ENCODE measurements around the gene HSPA9.

The HSPA9 gene

GRCh38 chr5:138594305-138595058 lies 19.3 kb upstream of the HSPA9 start:
- DNase-seq, result peak; percentile 27

DNA sequence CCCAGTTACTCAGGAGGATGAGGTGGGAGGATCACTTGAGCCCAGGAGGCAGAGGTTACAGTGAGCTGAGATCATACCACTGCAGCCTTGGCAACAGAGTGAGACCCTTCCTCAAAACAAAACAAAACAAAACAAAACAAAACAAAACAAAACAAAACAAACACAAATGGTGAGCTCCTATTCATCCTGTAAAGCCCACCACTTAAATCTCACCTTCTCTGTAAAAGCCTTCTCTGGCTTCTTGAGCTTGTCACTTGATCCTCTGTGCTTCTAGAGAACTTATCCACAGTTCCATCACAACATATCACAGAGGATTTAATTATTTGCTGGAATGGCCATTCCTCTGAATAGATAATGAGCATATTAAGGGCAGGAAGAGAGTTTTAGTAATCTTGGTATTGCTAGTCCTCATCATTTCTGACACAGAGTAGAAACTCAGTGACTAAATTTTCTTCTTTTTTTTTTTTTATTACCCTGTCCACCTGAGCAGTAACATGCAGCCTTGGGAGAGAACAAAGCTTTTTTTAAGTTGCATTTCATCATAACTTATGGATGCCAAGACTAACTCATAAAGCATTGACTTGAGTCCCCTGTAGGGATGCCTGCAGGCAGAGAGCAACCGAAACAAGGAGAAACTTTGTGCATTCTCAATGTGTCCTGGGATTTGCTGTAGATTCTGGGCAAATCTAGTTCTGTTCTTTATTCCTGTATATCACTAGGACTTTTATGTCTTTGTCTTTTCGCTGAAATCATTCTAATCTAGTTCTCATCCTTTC lies 13.0 kb upstream of the HSPA9 start:
- no peak for DNase-seq

DNA sequence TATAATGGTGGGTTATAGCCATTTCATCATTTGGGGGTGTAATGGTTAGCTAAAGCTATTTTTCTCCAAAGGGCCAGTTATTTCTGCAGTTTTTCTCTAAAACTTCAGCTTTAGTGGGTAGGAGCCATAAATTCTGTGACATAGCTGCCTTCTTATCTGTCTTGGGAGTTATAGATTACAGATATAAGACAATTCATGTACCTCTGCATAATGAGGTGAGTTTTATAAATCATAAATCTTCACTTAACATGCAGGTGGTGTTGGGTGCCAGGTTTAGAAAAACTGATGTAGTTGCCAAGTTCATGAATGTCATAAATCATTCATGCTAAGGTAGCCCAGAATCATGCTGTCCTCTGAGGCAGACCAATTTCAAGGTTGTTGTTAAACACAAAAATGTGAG lies 10.0 kb upstream of the HSPA9 start:
- no peak for DNase-seq

GRCh38 chr5:138583984-138584637 lies 8.9 kb upstream of the HSPA9 start:
- no peak for DNase-seq

DNA sequence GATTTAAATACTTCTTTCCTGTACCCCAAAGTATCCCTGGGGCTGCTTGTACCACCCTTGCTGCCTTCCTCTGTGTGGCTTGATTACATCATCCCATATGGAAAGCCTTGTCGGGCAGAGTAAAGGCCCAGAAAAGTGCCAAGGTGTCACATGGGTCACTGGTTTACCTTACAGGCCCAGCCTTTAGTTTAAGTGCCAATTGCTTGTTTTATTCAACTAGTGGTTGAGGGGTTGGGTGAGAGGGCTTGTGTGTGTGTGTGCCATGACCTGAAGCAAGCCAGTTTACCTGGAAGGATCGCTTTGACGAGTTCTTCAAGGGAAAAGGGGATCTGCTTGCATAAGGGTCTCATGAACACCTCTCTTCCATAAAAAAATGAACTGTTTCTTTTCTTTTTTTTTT lies 7.8 kb upstream of the HSPA9 start:
- DNase-seq, result no peak

- DNase-seq, result no peak
These were observed 5.6 kb upstream of the HSPA9 start for GRCh38 chr5:138580777-138581176.

- no peak for DNase-seq
These were observed 4.8 kb upstream of the HSPA9 start for GRCh38 chr5:138580001-138580400.

- DNase-seq, result no peak
These were observed 4.3 kb upstream of the HSPA9 start for GRCh38 chr5:138579517-138579863.

GRCh38 chr5:138577452-138577851 lies 2.3 kb upstream of the HSPA9 start:
- DNase-seq, result no peak

- DNase-seq, result no peak
These were observed 432 bp downstream of the HSPA9 start for GRCh38 chr5:138574744-138575193.

DNA sequence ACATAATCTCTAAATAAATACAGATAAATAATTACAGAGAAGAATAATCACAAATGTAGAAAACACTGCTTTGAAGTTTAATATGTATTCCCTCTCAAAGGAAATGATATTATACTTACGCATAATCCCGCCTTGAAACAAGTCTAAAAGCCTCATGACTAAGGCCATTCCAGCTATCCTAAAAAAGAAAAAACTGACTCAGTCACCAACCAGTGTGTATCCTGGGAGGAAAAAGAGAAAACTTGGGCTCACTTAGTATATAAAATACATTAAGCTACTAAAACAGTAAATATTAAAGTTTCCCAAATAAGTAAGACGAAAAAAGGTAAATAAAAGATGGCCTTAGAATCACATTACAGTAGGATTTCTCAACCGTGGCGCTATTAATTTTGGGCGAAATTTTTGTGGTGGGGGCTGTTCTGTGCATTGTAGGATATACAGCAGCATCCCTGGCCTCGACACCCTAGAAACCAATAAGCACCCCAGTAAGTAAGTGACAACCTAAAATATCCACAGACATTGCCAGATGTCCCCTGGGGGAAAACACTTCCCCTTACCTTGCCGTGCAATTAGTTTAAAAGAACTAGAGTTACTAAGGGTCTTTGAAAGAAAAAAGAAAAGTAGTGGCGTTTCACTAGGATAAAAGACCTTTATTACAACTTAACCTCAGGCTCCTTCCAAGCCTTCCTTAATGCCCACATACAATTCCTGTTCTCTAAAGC lies 1.1 kb downstream of the HSPA9 start:
- no peak for DNase-seq

GRCh38 chr5:138573223-138573622 lies 2.0 kb downstream of the HSPA9 start:
- DNase-seq, result no peak

DNA sequence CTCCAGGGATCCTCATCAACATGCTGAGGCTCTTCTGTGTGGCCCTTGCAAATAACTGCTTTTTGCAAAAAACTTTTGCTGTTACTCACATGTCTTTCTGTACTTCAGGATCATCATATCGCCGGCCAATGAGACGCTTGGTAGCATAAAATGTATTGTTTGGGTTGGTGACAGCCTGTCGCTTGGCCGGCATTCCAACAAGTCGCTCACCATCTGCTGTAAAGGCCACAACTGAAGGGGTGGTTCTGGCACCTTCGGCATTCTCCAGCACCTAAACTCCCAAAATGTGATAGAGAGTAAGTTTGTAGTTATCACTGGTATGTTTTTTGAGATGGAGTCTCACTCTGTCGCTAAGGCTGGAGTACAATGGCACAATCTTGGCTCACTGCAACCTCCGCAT lies 4.3 kb downstream of the HSPA9 start:
- no peak for DNase-seq

- DNase-seq, result no peak
These were observed 5.4 kb downstream of the HSPA9 start for GRCh38 chr5:138569782-138570181.

- no peak for DNase-seq
These were observed 7.0 kb downstream of the HSPA9 start for GRCh38 chr5:138568061-138568824.

GRCh38 chr5:138566792-138567191 lies 8.4 kb downstream of the HSPA9 start:
- no peak for DNase-seq

DNA sequence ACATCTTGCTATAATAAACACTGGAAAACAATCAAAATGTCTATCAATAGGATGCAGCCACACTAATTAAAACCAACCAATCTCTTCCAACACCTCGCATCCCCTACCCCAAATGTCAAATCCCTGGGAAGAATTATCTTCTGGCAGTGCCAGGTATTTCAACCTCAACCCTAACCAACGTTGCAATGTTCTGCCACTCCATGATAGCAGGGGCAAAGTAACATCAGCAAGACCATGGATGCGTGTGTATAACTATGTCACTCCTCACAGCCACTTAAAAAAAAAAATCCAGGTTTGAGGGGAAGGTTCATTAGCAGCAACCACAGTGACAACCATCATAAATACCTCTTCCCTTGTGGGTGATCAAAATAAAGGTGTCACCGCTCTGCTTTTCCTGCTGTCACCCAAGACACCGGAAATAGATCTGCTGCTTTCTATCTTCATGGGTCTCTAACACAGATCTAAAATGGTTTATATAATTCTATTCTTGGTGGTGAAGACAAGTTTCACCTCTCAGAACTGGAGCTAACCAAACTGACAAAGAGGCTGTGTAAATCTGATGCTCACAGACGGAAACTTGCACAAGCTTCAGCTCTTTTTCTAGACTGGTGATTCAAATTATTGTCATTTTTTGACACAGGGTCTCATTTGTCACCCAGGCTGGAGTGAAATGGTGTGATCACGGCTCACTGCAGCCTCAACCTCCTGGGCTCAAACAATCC lies 9.9 kb downstream of the HSPA9 start:
- no peak for DNase-seq

DNA sequence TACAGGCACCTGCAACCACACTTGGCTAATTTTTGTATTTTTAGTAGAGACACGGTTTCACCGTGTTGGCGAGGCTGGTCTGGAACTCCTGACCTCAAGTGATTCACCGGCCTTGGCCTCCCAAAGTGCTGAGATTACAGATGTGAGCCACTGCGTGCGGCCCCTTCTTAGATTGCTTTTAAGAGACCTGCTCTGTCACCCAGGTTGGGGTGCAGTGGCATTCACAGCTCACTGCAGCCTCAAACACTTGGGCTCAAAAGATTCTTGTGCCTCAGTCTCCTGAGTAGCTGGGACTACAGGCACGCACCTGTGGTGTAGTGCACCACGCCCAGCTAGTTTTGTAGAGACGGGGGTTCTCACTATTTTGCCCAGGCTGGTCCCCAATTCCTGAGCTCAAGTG lies 11.0 kb downstream of the HSPA9 start:
- no peak for DNase-seq

DNA sequence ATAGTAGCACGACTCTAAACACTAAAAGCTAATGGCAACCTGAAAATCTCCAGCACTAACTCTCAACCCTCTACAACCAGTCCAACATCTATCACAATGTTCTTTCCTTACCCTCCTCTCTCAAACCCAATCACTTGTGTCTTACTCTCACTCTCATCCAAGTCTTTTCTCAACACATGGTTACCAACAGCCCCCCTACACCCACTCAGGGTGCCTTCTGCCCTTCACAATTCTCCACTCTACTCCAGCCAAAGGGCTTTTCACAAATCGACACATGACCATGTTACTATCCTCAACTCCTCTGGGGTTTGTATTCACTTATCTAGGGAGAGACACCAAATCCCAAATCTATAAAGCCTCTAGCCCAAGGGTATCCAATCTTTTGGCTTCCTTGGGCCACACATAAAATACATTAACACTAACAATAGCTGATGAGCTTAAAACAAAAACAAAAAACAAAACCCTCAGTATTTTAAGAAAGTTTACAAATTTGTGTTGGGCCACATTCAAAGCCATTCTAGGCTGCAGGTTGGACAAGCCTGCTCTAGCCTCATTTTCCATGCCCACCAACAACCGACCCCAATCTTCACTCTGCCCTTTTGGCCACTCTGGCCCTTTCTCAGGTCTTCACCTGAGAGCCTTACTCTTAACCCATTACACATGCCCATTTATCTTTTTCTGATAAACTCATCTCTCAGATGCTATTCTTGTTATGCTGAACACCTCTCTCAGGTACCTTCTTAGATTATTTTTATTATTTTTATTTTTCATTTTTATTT lies 11.7 kb downstream of the HSPA9 start:
- no peak for DNase-seq

DNA sequence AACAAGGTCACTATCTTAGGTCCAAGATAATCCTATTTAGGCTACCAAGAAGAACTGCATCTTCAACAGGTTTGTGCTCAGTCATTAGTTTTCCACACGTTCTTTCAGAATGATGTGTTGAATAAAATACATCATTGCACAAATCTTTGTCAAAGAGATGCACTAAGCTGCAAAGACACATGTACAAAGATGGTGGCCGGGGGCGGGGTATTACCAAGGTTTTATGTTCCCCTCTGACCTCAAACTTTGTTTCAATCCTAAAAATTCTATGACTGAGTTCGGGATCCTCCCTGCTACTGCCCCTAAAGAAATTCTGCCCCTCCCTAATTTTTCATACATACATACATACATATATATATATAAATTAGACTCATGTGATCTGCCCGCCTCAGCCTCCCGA lies 14.2 kb downstream of the HSPA9 start:
- no peak for DNase-seq

DNA sequence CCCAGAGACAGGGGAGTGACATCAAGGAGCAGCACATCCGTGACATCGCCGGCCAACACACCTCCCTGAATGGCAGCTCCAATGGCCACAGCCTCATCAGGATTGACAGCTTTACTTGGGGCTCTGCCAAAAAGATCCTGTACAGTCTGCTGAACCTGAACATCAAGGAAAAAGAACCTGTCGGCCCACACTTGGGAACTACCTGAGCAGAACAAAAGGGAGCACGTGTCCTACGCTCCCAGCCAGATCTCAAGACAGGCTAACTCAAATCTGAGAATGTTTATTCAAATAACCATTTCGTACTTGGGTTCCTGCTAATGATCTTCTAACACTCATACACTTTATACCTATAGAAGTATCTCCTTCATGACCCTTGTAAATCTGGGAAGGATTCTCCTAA lies 15.3 kb downstream of the HSPA9 start:
- DNase-seq, result no peak

All from OCI-M1 (cell line).